Panc1 (cell line): ENCODE results near the gene ATP6V0C. TPM values are rescaled to one million over a fixed set of nuclear protein-coding genes. Genes with fewer than 3 reads are reported as not detected.

Source experiments
- ATAC-seq: fragments of 200-7000 bp; cut with Tn5 transposase; 2 replicates; pipeline ENCODE4 v1.9.1; 2020; ENCODE audit warnings: mild to moderate bottlenecking, moderate library complexity
- BruUV-seq: library from RNA; stranded (reverse); fragments of 400-500 nt; replicated peaks from 2 replicates; lab custom pipeline; 2021; lab: Mats Ljungman, UMichigan
- CTCF ChIA-PET: fragments of 300-600 bp; sonication (Branson Sonifier 250); formaldehyde crosslinking; loops from one replicate; lab custom pipeline; 2022; ENCODE audit warnings: antibody characterized with exemption; lab: Charles Lee
- POLR2A ChIA-PET: fragments of 300-600 bp; sonication (Branson Sonifier 250); formaldehyde crosslinking; loops from one replicate; lab custom pipeline; 2022; ENCODE audit warnings: antibody characterized with exemption; lab: Charles Lee
- DNase-seq: peaks from one replicate; pipeline ENCODE4 v3.0.0-alpha.2; 2010; ENCODE audit warnings: low read depth, low spot score
- H3K27ac ChIP-seq: 2 replicates; pipeline ENCODE4 v1.5.1; 2011; ENCODE audit warnings: mild to moderate bottlenecking, low read length, inconsistent platforms
- H3K27me3 ChIP-seq: fragments of 200-500 bp; sonication (Bioruptor generic); 2 replicates; pipeline ENCODE4 v1.6.0; 2014; ENCODE audit warnings: low read length, inconsistent platforms; ENCODE audit not compliant: control insufficient read depth, insufficient read depth
- H3K36me3 ChIP-seq: fragments of 200-500 bp; sonication (Bioruptor generic); 2 replicates; pipeline ENCODE4 v1.5.1; 2014; ENCODE audit warnings: inconsistent platforms, mild to moderate bottlenecking, low read length, moderate library complexity; ENCODE audit not compliant: control insufficient read depth, insufficient read depth
- H3K4me1 ChIP-seq: 2 replicates; pipeline ENCODE4 v1.5.1; 2011; ENCODE audit warnings: inconsistent platforms, mild to moderate bottlenecking, low read length, moderate library complexity; ENCODE audit not compliant: control insufficient read depth, insufficient read depth
- H3K4me3 ChIP-seq, 2 experiments: 2 replicates each; pipeline ENCODE4 v1.5.1; 2011 to 2012; ENCODE audit warnings: low read depth in 2 of 2, low read length in 2 of 2, mild to moderate bottlenecking in 2 of 2, inconsistent platforms in 1 of 2, moderate library complexity in 1 of 2
- H3K9me3 ChIP-seq: fragments of 200-500 bp; sonication (Bioruptor generic); 2 replicates; pipeline ENCODE4 v1.5.1; 2014; ENCODE audit warnings: low read depth, mild to moderate bottlenecking, inconsistent platforms, low read length, moderate library complexity; ENCODE audit not compliant: control insufficient read depth, insufficient read depth
- POLR2AphosphoS5 ChIP-seq: IDR thresholded peaks from 2 replicates; pipeline ENCODE4 v1.6.1; 2012; ENCODE audit warnings: mild to moderate bottlenecking, low read depth, low read length, moderate library complexity
- REST ChIP-seq, 2 experiments: IDR thresholded peaks; 2 replicates each; pipeline ENCODE4 v1.6.1; 2011 to 2012; ENCODE audit warnings: low read depth in 2 of 2, control low read depth in 1 of 2, low read length in 1 of 2, mild to moderate bottlenecking in 1 of 2, moderate library complexity in 1 of 2; ENCODE audit not compliant: insufficient read depth in 1 of 2
- SIN3A ChIP-seq: IDR thresholded peaks from 2 replicates; pipeline ENCODE4 v1.6.1; 2012; ENCODE audit warnings: low read depth, mild to moderate bottlenecking, low read length, moderate library complexity, borderline replicate concordance; ENCODE audit not compliant: insufficient read depth
- TCF7L2 ChIP-seq: IDR thresholded peaks from 2 replicates; pipeline ENCODE4 v1.6.1; 2011; ENCODE audit warnings: mild to moderate bottlenecking, low read depth, low read length, inconsistent platforms
- in situ Hi-C: cut with HindIII; loops from 2 replicates; pipeline ENCODE4 v1.10.0; 2016; ENCODE audit warnings: low sequenced_read_pairs, low pct_unique_long_range_greater_than_20kb
- intact Hi-C: fragments of 100-400 bp; cut with micrococcal nuclease; formaldehyde crosslinking; loops from one replicate; pipeline ENCODE4 v1.10.0; 2022; ENCODE audit not compliant: unreplicated experiment
- total RNA-seq: library from RNA; stranded (reverse); gene quantifications from one replicate; pipeline ENCODE4 v1.2.1, GENCODE V29; 2021; ENCODE audit not compliant: unreplicated experiment
- TF ChIP-seq, protein P1 (sequence below): fragments of 450-650 bp; IDR thresholded peaks from 2 replicates; pipeline ENCODE4 v1.5.1; 2017; ENCODE audit warnings: mild to moderate bottlenecking

ATP6V0C gene
- total RNA-seq, 1 experiment from 2014 or later = 282 TPM

DNA sequence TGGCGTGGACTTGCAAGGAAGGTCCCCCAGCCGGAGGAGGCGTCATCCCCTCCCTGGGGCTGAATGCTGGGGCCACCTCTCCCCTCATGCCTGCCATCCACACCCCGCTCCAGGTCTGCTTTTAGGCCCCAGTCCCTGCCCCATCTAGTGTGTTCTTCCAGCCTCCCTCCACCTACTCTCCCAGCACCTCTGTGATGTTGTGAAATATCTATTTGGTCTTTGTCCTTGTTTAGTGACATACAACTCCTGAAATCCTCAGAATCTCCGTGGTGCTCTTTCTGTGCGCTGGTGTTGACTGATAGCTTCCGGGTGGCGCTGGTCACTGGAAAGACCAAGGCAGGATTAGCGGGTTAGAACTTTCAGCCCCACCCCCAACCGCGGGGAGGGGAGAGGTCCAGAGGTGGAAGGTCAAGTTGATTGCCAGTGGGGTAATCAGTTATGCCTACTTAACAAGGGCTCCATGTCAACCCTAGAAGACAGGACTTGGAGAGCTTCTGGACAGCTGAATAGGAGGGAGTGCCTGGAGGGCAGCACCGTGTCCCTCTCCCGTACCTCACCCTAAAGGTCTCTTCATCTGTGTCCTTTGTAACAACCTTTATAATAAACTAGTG lies 28.7 kb upstream of the ATP6V0C start:
- POLR2A ChIA-PET = interaction anchor here (0.6 kb wide), 1 partner anchor 270 kb away, joined by 3 read pairs; the partner anchor contains the start of gene PGP
- no TSS peak for BruUV-seq
- no peak for ATAC-seq
- Histone ChIP-seq H3K27ac (no peak overlapping the region), H3K4me1 (peaks cover 8% of the 10 kb centered on the region; the same call in 1 of the 2 replicates), H3K9me3 (no peaks in the 10 kb centered on the region), H3K36me3 (no peaks in the 10 kb centered on the region), H3K4me3 (no peak overlapping the region), H3K27me3 (no peaks in the 10 kb centered on the region)
- CTCF ChIA-PET = interaction anchor here (0.5 to 0.6 kb wide), 2 partner anchors 35 to 46 kb away, joined by 7 to 8 read pairs; partner anchors contain the start of gene CEMP1
- intact Hi-C loops (no loop called here), in situ Hi-C loops (no loop called here)
- no peak for TF ChIP-seq REST (IDR thresholded peaks at IDR 0.05; ENCODE audit: insufficient read depth in 1 of 2, low read depth in 2 of 2, low read length in 1 of 2)
- no peak for TF ChIP-seq TCF7L2
- no peak for TF ChIP-seq SIN3A
- TF ChIP-seq, protein P1, sequence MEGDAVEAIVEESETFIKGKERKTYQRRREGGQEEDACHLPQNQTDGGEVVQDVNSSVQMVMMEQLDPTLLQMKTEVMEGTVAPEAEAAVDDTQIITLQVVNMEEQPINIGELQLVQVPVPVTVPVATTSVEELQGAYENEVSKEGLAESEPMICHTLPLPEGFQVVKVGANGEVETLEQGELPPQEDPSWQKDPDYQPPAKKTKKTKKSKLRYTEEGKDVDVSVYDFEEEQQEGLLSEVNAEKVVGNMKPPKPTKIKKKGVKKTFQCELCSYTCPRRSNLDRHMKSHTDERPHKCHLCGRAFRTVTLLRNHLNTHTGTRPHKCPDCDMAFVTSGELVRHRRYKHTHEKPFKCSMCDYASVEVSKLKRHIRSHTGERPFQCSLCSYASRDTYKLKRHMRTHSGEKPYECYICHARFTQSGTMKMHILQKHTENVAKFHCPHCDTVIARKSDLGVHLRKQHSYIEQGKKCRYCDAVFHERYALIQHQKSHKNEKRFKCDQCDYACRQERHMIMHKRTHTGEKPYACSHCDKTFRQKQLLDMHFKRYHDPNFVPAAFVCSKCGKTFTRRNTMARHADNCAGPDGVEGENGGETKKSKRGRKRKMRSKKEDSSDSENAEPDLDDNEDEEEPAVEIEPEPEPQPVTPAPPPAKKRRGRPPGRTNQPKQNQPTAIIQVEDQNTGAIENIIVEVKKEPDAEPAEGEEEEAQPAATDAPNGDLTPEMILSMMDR = no peak
- TF ChIP-seq POLR2AphosphoS5 = no peak
- no peak for DNase-seq

- CTCF ChIA-PET = no interaction called here
- Histone ChIP-seq H3K27ac (no peak overlapping the region), H3K4me1 (peaks cover 8% of the 10 kb centered on the region; the same call in 1 of the 2 replicates), H3K4me3 (no peak overlapping the region), H3K9me3 (no peaks in the 10 kb centered on the region), H3K27me3 (no peaks in the 10 kb centered on the region), H3K36me3 (no peaks in the 10 kb centered on the region)
- intact Hi-C loops = no loop called here
- TF ChIP-seq SIN3A = no peak
- no peak for TF ChIP-seq POLR2AphosphoS5
- no peak for TF ChIP-seq REST (IDR thresholded peaks at IDR 0.05; ENCODE audit: insufficient read depth in 1 of 2, low read depth in 2 of 2, low read length in 1 of 2)
- TF ChIP-seq, protein P1 = no peak
- no peak for TF ChIP-seq TCF7L2
- DNase-seq (no peak), ATAC-seq (no peak)
- in situ Hi-C loops = no loop called here
- POLR2A ChIA-PET = interaction anchor here (0.6 kb wide), 1 partner anchor 271 kb away, joined by 3 read pairs; the partner anchor contains the start of gene PGP
- no TSS peak for BruUV-seq
Observed at GRCh38 chr16:2485811-2486507, 27.8 kb upstream of the ATP6V0C start.
